Astrocyte (in vitro differentiated cells and primary cell): ENCODE measurements around the gene SIRT5. TPM values are rescaled to one million over a fixed set of nuclear protein-coding genes. Genes with fewer than 3 reads are reported as not detected.

Experiments
- DNase-seq: peaks from one replicate; pipeline ENCODE4 v3.0.0-alpha.2; 2010; ENCODE audit warnings: low read depth
- FAIRE-seq: peaks from 2 replicates; lab custom pipeline; 2011; peaks lifted over from hg19 to GRCh38; lab: Jason Lieb, UNC
- H2AFZ ChIP-seq: 2 replicates; pipeline ENCODE4 v1.6.0; 2012; ENCODE audit warnings: low read depth, low read length, inconsistent platforms
- H3K27ac ChIP-seq: 2 replicates; pipeline ENCODE4 v1.5.1; 2011; ENCODE audit warnings: low read depth, low read length, inconsistent platforms
- H3K27me3 ChIP-seq: 2 replicates; pipeline ENCODE4 v1.6.0; 2011; ENCODE audit warnings: low read length, inconsistent platforms; ENCODE audit not compliant: insufficient read depth
- H3K36me3 ChIP-seq: 2 replicates; pipeline ENCODE4 v1.5.1; 2011; ENCODE audit warnings: low read length, inconsistent platforms; ENCODE audit not compliant: insufficient read depth
- H3K4me1 ChIP-seq: 2 replicates; pipeline ENCODE4 v1.5.1; 2011; ENCODE audit warnings: low read length, inconsistent platforms; ENCODE audit not compliant: insufficient read depth
- H3K4me2 ChIP-seq: 2 replicates; pipeline ENCODE4 v1.6.0; 2012; ENCODE audit warnings: low read length, inconsistent platforms
- H3K4me3 ChIP-seq: 2 replicates; pipeline ENCODE4 v1.5.1; 2011; ENCODE audit warnings: low read depth, mild to moderate bottlenecking, low read length, inconsistent platforms; ENCODE audit not compliant: insufficient read depth
- H3K79me2 ChIP-seq: 2 replicates; pipeline ENCODE4 v1.6.0; 2012; ENCODE audit warnings: mild to moderate bottlenecking, low read length, inconsistent platforms; ENCODE audit not compliant: insufficient read depth
- H3K9ac ChIP-seq: 2 replicates; pipeline ENCODE4 v1.6.0; 2012; ENCODE audit warnings: mild to moderate bottlenecking, low read length, inconsistent platforms
- H3K9me3 ChIP-seq: 2 replicates; pipeline ENCODE4 v1.5.1; 2012; ENCODE audit warnings: low read depth, mild to moderate bottlenecking, low read length, inconsistent platforms; ENCODE audit not compliant: insufficient read depth
- H4K20me1 ChIP-seq: 2 replicates; pipeline ENCODE4 v1.6.0; 2012; ENCODE audit warnings: low read length, inconsistent platforms; ENCODE audit not compliant: insufficient read depth
- H3K27ac Mint-ChIP-seq: one replicate; pipeline ENCODE4 v1.8.0; 2021; ENCODE audit warnings: mild to moderate bottlenecking, mixed read lengths; ENCODE audit not compliant: unreplicated experiment
- H3K27me3 Mint-ChIP-seq: one replicate; pipeline ENCODE4 v1.8.0; 2021; ENCODE audit warnings: low read depth, mixed read lengths; ENCODE audit not compliant: unreplicated experiment
- H3K36me3 Mint-ChIP-seq: one replicate; pipeline ENCODE4 v1.8.0; 2021; ENCODE audit warnings: low read depth, mixed read lengths; ENCODE audit not compliant: unreplicated experiment
- H3K4me1 Mint-ChIP-seq: one replicate; pipeline ENCODE4 v1.8.0; 2021; ENCODE audit warnings: low read depth, mixed read lengths; ENCODE audit not compliant: unreplicated experiment
- H3K4me3 Mint-ChIP-seq: one replicate; pipeline ENCODE4 v1.8.0; 2021; ENCODE audit warnings: mild to moderate bottlenecking, moderate library complexity, mixed read lengths; ENCODE audit not compliant: unreplicated experiment
- H3K9me3 Mint-ChIP-seq: one replicate; pipeline ENCODE4 v1.8.0; 2021; ENCODE audit warnings: mild to moderate bottlenecking, mixed read lengths; ENCODE audit not compliant: unreplicated experiment
- EZH2 ChIP-seq: IDR thresholded peaks from 2 replicates; pipeline ENCODE4 v1.6.1; 2012; ENCODE audit warnings: mild to moderate bottlenecking, low read length, inconsistent platforms; ENCODE audit not compliant: insufficient read depth
- total RNA-seq: library from RNA; stranded (reverse); gene quantifications from 2 replicates; pipeline ENCODE4 v1.2.1, GENCODE V29; 2021
- TF ChIP-seq, protein P1 (sequence below): IDR thresholded peaks from 2 replicates; pipeline ENCODE4 v1.5.1; 2011; ENCODE audit warnings: low read depth, mild to moderate bottlenecking, inconsistent platforms, low read length, moderate library complexity; ENCODE audit not compliant: insufficient read depth

SIRT5 gene
- total RNA-seq, 1 donor from 2014 or later: 8.6 TPM

GRCh38 chr6:13641315-13641714 is 66.9 kb downstream of the SIRT5 start:
- H3K27me3 Mint-ChIP-seq: no peaks in the 10 kb centered on the region
- DNase-seq (no peak), FAIRE-seq (no peak)
- H3K36me3 ChIP-seq: peaks cover 16% of the 10 kb centered on the region
- no peak overlapping the region for H3K27ac ChIP-seq
- H3K36me3 Mint-ChIP-seq: peaks cover 4% of the 10 kb centered on the region
- H3K79me2 ChIP-seq: no peaks in the 10 kb centered on the region
- H3K4me3 Mint-ChIP-seq: no peak overlapping the region
- no peak overlapping the region for H3K9ac ChIP-seq
- H3K4me1 ChIP-seq: no peaks in the 10 kb centered on the region
- H3K4me1 Mint-ChIP-seq: no peaks in the 10 kb centered on the region
- H3K4me3 ChIP-seq: no peak overlapping the region
- H3K27me3 ChIP-seq: no peaks in the 10 kb centered on the region
- H2AFZ ChIP-seq: no peak overlapping the region
- no peaks in the 10 kb centered on the region for H3K9me3 ChIP-seq
- no peak overlapping the region for H3K4me2 ChIP-seq
- no peaks in the 10 kb centered on the region for H3K9me3 Mint-ChIP-seq
- H3K27ac Mint-ChIP-seq: no peak overlapping the region
- no peaks in the 10 kb centered on the region for H4K20me1 ChIP-seq
- no peak for TF ChIP-seq EZH2
- TF ChIP-seq, protein P1, sequence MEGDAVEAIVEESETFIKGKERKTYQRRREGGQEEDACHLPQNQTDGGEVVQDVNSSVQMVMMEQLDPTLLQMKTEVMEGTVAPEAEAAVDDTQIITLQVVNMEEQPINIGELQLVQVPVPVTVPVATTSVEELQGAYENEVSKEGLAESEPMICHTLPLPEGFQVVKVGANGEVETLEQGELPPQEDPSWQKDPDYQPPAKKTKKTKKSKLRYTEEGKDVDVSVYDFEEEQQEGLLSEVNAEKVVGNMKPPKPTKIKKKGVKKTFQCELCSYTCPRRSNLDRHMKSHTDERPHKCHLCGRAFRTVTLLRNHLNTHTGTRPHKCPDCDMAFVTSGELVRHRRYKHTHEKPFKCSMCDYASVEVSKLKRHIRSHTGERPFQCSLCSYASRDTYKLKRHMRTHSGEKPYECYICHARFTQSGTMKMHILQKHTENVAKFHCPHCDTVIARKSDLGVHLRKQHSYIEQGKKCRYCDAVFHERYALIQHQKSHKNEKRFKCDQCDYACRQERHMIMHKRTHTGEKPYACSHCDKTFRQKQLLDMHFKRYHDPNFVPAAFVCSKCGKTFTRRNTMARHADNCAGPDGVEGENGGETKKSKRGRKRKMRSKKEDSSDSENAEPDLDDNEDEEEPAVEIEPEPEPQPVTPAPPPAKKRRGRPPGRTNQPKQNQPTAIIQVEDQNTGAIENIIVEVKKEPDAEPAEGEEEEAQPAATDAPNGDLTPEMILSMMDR: no peak

GRCh38 chr6:13643125-13643524 is 68.7 kb downstream of the SIRT5 start:
- no peak for DNase-seq
- Histone ChIP-seq H3K36me3 (peaks cover 14% of the 10 kb centered on the region), H3K9me3 (no peaks in the 10 kb centered on the region), H3K27me3 (no peaks in the 10 kb centered on the region), H3K79me2 (no peaks in the 10 kb centered on the region), H3K4me3 (no peak overlapping the region), H2AFZ (no peak overlapping the region), H3K4me1 (no peaks in the 10 kb centered on the region), H3K4me2 (no peak overlapping the region), H4K20me1 (no peaks in the 10 kb centered on the region), H3K9ac (no peak overlapping the region), H3K27ac (no peak overlapping the region)
- Mint-ChIP-seq H3K9me3 (no peaks in the 10 kb centered on the region), H3K36me3 (peaks cover 4% of the 10 kb centered on the region), H3K4me3 (no peak overlapping the region), H3K27ac (no peak overlapping the region), H3K4me1 (no peaks in the 10 kb centered on the region), H3K27me3 (no peaks in the 10 kb centered on the region)
- TF ChIP-seq, protein P1: no peak
- no peak for TF ChIP-seq EZH2
- no peak for FAIRE-seq

DNA sequence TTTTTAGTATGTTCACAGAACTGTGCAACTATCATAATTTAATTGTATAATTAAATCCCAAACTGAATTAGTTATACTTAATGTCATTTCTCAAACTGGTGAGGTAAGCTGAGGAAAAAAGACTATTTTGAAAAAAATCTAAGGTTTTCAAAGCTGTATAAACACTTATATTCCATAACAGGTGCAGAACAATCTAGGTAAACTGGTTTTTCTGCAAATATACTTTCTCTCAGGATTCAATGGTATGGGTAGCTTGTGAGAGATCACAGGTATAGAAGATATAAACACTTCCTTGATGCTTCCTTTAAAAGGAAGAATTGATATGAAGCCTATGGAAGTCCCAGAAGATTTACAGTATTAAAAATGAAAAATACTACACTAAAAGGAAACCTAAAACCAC is 74.4 kb downstream of the SIRT5 start:
- TF ChIP-seq, protein P1: no peak
- no peak for TF ChIP-seq EZH2
- Histone ChIP-seq H3K9ac (no peak overlapping the region), H3K4me1 (peaks cover 3% of the 10 kb centered on the region), H3K27ac (no peak overlapping the region), H3K9me3 (no peaks in the 10 kb centered on the region), H3K36me3 (peaks cover 10% of the 10 kb centered on the region), H3K27me3 (no peaks in the 10 kb centered on the region), H3K79me2 (peaks cover 2% of the 10 kb centered on the region), H3K4me3 (no peak overlapping the region), H4K20me1 (peaks cover 4% of the 10 kb centered on the region), H2AFZ (no peak overlapping the region), H3K4me2 (no peak overlapping the region)
- DNase-seq: no peak
- no peak for FAIRE-seq
- Mint-ChIP-seq H3K9me3 (no peaks in the 10 kb centered on the region), H3K27me3 (no peaks in the 10 kb centered on the region), H3K4me1 (peaks cover 3% of the 10 kb centered on the region), H3K36me3 (peaks cover 3% of the 10 kb centered on the region), H3K4me3 (no peak overlapping the region), H3K27ac (no peak overlapping the region)
